ENCODE data around the gene TMEM132C. TPM values are rescaled to one million over a fixed set of nuclear protein-coding genes. Genes with fewer than 3 reads are reported as not detected.

Gene TMEM132C
- total RNA-seq, 2 donors from 2014 or later = 0.26 to 0.33 TPM

DNA sequence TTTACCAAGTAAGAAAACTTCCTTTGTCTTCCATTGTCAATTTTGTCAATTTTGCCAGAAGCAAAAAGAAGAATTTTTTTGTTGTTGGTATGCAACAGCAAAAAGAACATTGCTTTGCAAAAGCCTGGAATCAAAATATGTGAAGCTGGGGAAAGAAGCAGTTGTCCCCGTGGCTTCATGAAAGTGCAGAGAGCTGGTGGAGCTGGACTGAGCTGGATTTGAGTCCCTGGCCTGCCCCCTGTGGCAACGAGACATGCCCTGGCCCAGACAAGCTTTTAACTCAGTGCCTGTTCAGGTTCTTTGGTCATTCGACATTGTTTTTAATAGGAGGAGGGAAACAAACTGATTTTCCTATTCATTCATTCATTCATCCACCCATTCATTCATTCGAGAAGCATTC lies 486.5 kb downstream of the TMEM132C start:
- no peak overlapping the region for H3K4me3 Mint-ChIP-seq
- no peaks in the 10 kb centered on the region for H3K36me3 Mint-ChIP-seq (ENCODE audit: low read depth)
- no peaks in the 10 kb centered on the region for H3K4me1 Mint-ChIP-seq
- Histone ChIP-seq H3K4me3 (ENCODE audit: low read length) (no peak overlapping the region), H3K9ac (ENCODE audit: extremely low read depth, low read length, poor library complexity, severe bottlenecking) (no peak overlapping the region), H3K36me3 (ENCODE audit: control insufficient read depth, insufficient read depth, low read length) (no peaks in the 10 kb centered on the region), H3K27me3 (ENCODE audit: control insufficient read depth, insufficient read depth, low read length, poor library complexity, severe bottlenecking) (no peaks in the 10 kb centered on the region), H3K4me1 (ENCODE audit: control insufficient read depth, insufficient read depth, low read length) (no peaks in the 10 kb centered on the region), H3K27ac (ENCODE audit: low read depth, low read length) (no peak overlapping the region), H3K9me3 (ENCODE audit: control insufficient read depth, low read length) (no peaks in the 10 kb centered on the region)
- DNase-seq = peak; percentile 61
- peaks cover 5% of the 10 kb centered on the region for H3K27me3 Mint-ChIP-seq (ENCODE audit: insufficient read depth)
- WGBS, 2 experiments (ENCODE audit: insufficient coverage in 1 of 2, insufficient read length in 1 of 2) = 80% methylated on average over 4 of the region's 4 CpGs; no CpG with 5 or more reads in 1 of the 2 experiments
- TF ChIP-seq, protein P1, sequence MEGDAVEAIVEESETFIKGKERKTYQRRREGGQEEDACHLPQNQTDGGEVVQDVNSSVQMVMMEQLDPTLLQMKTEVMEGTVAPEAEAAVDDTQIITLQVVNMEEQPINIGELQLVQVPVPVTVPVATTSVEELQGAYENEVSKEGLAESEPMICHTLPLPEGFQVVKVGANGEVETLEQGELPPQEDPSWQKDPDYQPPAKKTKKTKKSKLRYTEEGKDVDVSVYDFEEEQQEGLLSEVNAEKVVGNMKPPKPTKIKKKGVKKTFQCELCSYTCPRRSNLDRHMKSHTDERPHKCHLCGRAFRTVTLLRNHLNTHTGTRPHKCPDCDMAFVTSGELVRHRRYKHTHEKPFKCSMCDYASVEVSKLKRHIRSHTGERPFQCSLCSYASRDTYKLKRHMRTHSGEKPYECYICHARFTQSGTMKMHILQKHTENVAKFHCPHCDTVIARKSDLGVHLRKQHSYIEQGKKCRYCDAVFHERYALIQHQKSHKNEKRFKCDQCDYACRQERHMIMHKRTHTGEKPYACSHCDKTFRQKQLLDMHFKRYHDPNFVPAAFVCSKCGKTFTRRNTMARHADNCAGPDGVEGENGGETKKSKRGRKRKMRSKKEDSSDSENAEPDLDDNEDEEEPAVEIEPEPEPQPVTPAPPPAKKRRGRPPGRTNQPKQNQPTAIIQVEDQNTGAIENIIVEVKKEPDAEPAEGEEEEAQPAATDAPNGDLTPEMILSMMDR (conservative IDR thresholded peaks at IDR 0.05) = peak; percentile 53
- no peak overlapping the region for H3K27ac Mint-ChIP-seq
- H3K9me3 Mint-ChIP-seq = peaks cover 6% of the 10 kb centered on the region

DNA sequence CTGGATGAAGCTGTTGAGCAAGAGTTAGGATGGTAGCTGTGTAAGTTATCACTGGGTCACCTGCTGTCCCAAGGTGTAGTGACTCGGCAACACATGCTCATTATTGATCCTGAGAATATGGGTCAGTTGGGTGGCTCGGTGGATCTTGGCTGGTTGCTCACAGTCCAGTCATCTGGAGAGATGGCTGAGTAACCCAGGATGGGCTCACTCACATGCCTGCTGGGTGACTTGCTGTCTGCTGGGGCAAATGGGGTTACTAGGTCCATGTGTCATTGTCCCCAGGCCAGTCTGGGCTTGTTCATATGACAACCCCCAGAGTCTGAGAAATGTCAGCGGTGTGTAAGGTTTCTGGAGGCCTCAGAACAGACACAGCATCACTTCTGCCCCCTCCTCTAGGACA lies 487.3 kb downstream of the TMEM132C start:
- Mint-ChIP-seq H3K4me1 (no peaks in the 10 kb centered on the region), H3K27ac (no peak overlapping the region), H3K36me3 (ENCODE audit: low read depth) (no peaks in the 10 kb centered on the region), H3K4me3 (no peak overlapping the region), H3K27me3 (ENCODE audit: insufficient read depth) (peaks cover 3% of the 10 kb centered on the region), H3K9me3 (peaks cover 6% of the 10 kb centered on the region)
- Histone ChIP-seq H3K4me3 (ENCODE audit: low read length) (no peak overlapping the region), H3K9ac (ENCODE audit: extremely low read depth, low read length, poor library complexity, severe bottlenecking) (no peak overlapping the region), H3K27ac (ENCODE audit: low read depth, low read length) (no peak overlapping the region), H3K9me3 (ENCODE audit: control insufficient read depth, low read length) (no peaks in the 10 kb centered on the region), H3K4me1 (ENCODE audit: control insufficient read depth, insufficient read depth, low read length) (no peaks in the 10 kb centered on the region), H3K27me3 (ENCODE audit: control insufficient read depth, insufficient read depth, low read length, poor library complexity, severe bottlenecking) (no peaks in the 10 kb centered on the region), H3K36me3 (ENCODE audit: control insufficient read depth, insufficient read depth, low read length) (no peaks in the 10 kb centered on the region)
- TF ChIP-seq, protein P1 (conservative IDR thresholded peaks at IDR 0.05) = no peak
- 76 to 100% methylated on average over 1 to 3 of the region's 3 CpGs for WGBS, 2 experiments (ENCODE audit: insufficient coverage in 1 of 2, insufficient read length in 1 of 2)
- peak; percentile 38 for DNase-seq

DNA sequence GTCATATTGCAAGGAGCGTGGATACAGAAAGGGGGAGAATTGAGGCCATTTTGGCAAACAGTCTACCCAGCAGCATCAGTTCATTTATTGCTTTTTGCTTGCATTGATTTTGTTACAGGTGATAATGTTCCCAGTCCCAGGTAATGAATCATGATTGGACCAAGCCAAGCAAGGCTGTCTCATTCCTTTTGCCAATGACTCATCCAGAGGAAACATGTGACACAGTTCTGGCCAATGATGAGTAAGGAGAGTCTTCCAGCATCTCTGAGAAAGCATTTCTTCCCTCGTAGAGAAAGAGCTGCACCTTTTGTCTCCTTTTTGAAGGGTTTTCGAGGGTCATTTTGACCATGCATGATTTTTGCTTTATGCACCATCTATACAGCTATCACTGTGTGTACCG lies 488.6 kb downstream of the TMEM132C start:
- no peak overlapping the region for H3K4me3 Mint-ChIP-seq
- no peaks in the 10 kb centered on the region for H3K36me3 Mint-ChIP-seq (ENCODE audit: low read depth)
- no peaks in the 10 kb centered on the region for H3K4me1 ChIP-seq (ENCODE audit: control insufficient read depth, insufficient read depth, low read length)
- H3K27me3 ChIP-seq (ENCODE audit: control insufficient read depth, insufficient read depth, low read length, poor library complexity, severe bottlenecking) = no peaks in the 10 kb centered on the region
- WGBS, 2 experiments (ENCODE audit: insufficient coverage in 1 of 2, insufficient read length in 1 of 2) = 75 to 81% methylated on average over 2 to 4 of the region's 4 CpGs
- DNase-seq = no peak
- no peaks in the 10 kb centered on the region for H3K36me3 ChIP-seq (ENCODE audit: control insufficient read depth, insufficient read depth, low read length)
- H3K27ac Mint-ChIP-seq = no peak overlapping the region
- TF ChIP-seq, protein P1 (conservative IDR thresholded peaks at IDR 0.05) = no peak
- H3K4me1 Mint-ChIP-seq = no peaks in the 10 kb centered on the region
- peaks cover 6% of the 10 kb centered on the region for H3K9me3 Mint-ChIP-seq
- no peak overlapping the region for H3K4me3 ChIP-seq (ENCODE audit: low read length)
- H3K27me3 Mint-ChIP-seq (ENCODE audit: insufficient read depth) = peaks cover 3% of the 10 kb centered on the region
- H3K27ac ChIP-seq (ENCODE audit: low read depth, low read length) = no peak overlapping the region
- H3K9me3 ChIP-seq (ENCODE audit: control insufficient read depth, low read length) = no peaks in the 10 kb centered on the region
- no peak overlapping the region for H3K9ac ChIP-seq (ENCODE audit: extremely low read depth, low read length, poor library complexity, severe bottlenecking)

Small RNA genes lying within 50 kb of the gene (microRNA-seq; reads per million reads assigned to microRNA genes)
- gene MIR3612 (ENCODE audit: borderline microRNAs expressed) = not detected
- not detected for gene MIR4419B (ENCODE audit: borderline microRNAs expressed)
